ENCODE measurements around the gene LACTB.

GRCh38 chr15:63085289-63085688 is 36.4 kb upstream of the LACTB start:
- TF ChIP-seq EZH2 (IDR thresholded peaks at IDR 0.05; ENCODE audit: low read length, missing control alignments) (no peak), CTCF (conservative IDR thresholded peaks at IDR 0.05 in 1 of 2, IDR thresholded peaks at IDR 0.05 in 1 of 2; ENCODE audit: low read depth in 1 of 2, low read length in 2 of 2) (no peak)

Measured in fibroblast of lung (primary cell).